GM21390 (cell line): ENCODE results near the gene CREB3L1.

ENCODE experiments used
- ATAC-seq: cut with Tn5 transposase; IDR thresholded peaks from one replicate; pipeline ENCODE4 v1.9.1; 2021; ENCODE audit not compliant: unreplicated experiment

CREB3L1 gene

GRCh38 chr11:46272816-46273427, 4.5 kb upstream of the CREB3L1 start:
- ATAC-seq, result no peak

- no peak for ATAC-seq
These were observed 3.8 kb upstream of the CREB3L1 start for GRCh38 chr11:46273511-46274205.

- no peak for ATAC-seq
These were observed 1.4 kb upstream of the CREB3L1 start for GRCh38 chr11:46275964-46276641.

DNA sequence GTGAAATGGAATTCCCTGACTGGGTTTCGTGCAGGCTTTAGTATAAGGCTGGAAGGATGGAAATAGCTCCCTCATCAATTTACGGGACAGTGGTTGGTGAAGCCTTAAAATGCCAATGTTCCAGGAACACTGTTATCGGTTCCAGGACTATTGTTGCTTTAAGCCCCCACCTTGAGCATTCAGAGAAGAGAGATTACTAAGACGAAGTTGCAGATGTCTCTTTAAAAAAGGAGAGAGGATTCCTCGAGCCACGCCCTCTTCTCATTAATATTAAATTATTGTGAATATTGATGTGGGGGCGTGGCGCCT, 195 bp upstream of the CREB3L1 start:
- no peak for ATAC-seq

DNA sequence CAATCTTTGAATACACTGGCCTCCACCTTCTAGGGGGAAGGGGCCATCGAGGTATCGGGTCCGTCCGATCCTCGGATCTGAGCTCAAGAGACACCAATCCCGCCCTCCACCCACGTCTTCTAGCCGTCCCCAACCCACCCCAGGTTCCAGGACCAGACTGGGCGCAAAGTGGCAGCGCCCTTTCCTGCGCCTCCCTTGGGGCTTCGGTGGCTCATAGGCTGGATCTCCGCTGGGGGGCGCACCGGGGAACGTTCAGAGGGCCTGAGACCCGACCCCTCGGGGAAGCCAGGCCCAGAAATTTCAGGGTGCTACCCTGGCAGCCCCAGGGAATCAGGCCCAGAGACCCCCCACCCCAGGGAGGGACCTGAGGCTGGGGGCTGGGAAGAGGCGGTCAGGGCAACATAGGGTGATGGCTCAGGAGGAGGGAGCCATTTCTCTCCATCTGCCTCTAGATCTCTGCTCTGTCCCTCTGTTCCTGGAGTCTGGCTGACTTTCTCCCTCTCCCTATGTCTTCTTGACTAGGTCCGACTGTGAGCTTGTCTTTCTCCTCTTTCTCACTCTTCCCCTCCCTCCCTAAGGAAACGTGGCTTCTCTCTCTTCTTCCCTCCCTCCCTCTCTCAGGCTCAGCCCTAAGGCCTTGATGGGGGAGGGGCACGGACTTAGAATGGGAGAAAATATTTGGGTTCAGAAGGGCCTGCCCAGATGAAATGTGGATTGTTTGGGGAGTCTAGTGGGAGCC, 1.1 kb downstream of the CREB3L1 start:
- ATAC-seq, result no peak

DNA sequence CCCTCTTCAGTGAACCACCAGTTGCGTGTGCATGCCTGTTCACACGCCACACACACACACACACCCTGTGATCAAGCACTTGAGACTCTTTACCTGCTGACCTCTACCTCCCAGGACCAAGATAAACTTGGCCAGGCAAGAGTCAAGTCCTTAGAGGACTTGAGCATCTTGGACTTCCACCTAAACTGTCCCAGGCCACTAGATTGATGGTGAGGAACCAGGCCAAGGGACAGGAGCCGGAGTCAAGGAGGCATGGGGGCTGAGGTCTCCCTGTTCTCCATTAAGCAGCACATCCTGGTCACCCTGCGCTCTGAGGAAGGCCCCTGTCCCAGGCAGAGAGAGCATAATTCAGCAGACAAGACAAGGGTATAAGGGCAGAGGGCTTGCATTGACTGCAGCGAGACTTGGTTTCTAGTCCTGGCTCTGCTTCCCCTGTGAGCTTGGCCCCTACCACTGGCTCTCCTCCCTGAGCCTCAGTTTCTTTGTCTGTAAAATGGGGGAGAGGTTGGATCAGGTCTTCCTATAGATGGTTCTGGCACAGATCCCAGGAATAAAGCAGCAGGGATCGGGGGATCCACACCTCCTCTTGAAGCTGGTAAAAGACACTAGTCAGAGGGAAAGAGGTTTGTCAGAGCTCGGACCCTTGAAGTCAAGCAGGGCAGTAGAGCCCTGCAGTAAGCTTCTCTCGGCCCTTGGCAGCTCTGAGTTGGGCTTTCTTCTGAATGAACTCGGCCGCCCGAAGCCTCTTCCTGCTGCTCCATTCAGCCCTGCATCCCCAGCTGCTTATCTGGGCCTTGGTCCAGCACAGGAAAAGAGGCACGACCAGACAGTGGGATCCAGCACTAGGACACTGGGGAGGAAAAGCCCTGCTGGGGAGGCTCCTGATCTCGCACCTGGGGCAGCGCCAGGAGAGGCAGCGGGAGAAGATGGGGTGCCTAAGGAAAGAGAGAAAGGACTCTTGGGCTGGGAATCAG, 2.0 kb downstream of the CREB3L1 start:
- ATAC-seq, result no peak

GRCh38 chr11:46280706-46281105, 3.2 kb downstream of the CREB3L1 start:
- ATAC-seq, result no peak

DNA sequence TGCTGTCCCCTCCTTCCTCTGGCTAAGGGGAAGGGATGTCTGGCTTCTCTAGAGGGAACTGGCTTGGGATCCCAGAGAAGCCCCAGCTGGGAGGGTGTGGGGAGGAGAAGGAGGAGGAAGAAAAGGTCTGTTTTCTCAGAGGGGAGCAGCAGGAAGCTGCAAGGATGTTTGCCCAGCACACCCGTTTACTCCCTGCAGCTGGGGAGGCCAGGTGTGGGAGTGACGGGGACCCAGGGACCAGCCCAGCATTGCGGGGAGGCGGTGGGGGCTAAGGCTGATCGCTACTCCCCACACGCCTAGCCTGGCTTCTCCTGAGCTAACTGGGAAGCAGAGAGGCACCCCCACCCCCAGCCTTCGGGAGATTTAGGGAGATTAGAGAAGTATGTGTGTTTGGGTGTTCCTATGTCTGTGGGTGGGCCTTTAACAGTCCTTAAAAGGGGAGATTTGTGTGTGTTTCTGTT, 3.9 kb downstream of the CREB3L1 start:
- ATAC-seq, result no peak

DNA sequence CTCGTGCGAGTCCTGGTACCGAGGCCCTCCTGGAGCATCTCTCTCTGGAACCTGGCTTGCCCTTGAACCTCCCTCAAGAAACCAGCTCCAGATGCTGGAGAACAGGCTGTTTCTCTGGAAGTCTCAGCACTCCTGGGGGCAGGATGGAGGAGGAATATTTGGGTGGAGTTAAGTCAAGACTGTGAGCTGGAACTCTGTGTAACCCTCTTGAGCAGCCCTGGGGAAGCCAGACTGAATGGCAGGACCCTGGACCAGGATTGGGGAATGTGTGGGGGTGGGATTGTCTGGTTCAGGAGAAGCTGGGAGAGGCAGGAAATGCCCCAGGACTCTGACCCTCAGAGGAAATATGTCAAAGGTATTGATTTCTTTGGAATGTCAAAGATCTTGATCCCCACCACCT, 7.7 kb downstream of the CREB3L1 start:
- ATAC-seq, result no peak

DNA sequence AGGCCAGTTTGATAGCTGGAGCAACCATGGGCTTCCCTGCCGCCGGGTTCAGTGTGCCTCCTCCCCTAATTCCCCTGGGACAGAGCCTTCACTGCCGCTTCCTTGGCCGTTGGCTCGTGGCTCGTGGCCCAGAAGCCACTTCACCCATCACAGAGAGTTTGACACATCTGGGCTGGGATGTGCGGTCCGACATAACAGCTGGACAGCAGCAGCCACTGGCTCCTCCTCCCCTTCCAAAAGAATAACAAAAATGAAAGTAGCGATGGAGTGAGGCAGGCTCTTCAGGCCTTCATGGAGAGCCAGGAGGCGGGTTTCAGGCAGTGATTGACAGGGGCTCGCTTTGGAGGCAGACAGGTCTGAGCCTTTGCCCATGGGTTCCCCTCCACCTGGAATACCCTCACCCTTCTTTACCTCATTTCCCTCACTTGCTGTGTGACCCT, 8.2 kb downstream of the CREB3L1 start:
- no peak for ATAC-seq

DNA sequence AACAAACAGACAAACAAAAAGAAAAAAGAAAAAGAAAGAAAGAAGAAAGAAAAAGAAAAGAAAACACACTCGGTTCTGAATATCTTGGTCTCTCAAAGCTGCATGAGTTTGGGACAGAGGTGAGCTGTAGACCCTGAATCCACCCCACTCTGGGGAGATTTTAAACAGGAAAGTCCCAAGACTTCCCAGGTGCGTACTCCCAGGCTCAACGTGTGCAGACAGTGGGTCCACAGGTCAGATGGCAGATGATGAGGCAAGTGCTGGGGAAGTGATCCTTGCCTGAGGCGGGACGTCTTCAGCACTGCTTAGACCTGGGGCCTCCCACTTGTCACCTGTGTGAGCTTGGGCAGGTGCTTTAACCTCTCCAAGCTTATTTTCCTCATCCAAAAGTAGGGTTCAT, 9.3 kb downstream of the CREB3L1 start:
- no peak for ATAC-seq

- no peak for ATAC-seq
These were observed 11.0 kb downstream of the CREB3L1 start for GRCh38 chr11:46288451-46288850.

- ATAC-seq, result no peak
These were observed 12.5 kb downstream of the CREB3L1 start for GRCh38 chr11:46290011-46290410.

- ATAC-seq, result no peak
These were observed 13.3 kb downstream of the CREB3L1 start for GRCh38 chr11:46290598-46291309.

- no peak for ATAC-seq
These were observed 14.1 kb downstream of the CREB3L1 start for GRCh38 chr11:46291441-46292150.

GRCh38 chr11:46293066-46293465, 15.6 kb downstream of the CREB3L1 start:
- no peak for ATAC-seq

DNA sequence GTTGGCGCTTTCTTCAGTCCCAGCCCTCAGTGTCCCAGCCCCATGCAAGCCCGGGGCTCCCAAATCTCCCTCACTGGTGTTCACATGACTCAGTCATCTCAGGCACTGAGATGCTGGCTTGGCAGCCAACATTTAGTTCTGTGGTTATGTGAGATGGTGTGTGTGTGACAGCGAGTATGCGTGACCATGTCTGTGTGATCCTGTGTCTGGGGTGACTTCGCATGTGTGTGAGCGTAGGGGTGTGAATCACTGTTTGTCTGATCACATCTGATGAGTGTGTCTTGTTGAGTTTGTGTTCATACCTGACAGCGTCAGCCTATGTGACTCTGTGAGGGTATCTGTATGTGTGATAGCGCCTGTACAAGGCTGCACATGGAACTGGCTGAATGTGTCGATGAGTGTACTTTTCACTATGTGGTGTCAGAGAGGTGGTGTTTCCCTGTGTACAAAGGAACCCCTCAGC, 16.2 kb downstream of the CREB3L1 start:
- ATAC-seq, result no peak

DNA sequence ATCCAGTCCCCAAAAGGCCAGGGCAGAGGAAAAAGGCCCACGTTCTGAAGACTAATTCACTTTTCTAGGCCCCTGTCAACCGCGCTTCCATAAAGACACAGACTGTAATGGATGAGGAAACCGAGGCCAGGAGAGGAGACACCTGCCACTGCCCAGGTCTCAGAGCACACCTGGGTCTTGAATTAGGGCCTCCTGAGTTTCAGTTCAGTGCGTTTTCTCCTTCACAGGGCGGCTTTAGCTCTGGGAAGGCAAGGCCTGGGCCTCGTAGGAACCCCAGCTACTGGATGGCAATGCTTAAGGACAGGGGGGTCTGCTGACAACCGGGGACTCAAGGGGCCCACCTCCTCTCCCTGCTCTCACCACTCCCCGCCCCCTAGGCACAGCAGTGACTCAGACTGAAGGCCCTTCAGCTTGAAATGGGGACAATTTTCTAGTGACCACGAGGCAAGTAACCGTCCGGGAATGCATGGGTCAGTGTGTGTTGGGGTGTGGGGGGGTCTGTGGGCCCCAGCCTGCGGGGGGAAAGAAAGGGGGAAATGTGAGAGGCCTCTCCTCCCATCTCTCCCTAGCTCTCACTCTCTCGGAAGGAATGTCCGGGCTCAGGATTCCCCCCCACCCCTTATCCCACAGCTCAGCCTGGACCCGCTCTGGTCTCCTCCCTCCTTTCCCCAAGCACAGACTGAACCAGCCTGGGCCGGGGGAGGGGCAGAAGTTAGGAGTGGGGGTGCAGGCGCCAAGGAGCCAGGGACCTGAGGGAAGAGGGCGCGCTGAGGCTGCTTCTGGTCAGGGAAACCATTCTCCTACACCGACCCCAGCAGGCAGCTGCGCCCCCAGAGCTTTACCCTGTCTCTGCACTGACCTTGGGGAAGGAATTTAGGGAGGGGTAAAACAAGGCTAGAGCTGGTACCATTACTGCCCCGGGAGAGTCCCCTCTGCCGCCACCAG, 17.2 kb downstream of the CREB3L1 start:
- no peak for ATAC-seq
